Mesodermal cell (in vitro differentiated cells): ENCODE measurements around the gene AMDHD1.

Source experiments
- H3K27ac ChIP-seq: 2 replicates; pipeline ENCODE4 v1.7.0; 2013; ENCODE audit warnings: mild to moderate bottlenecking, low read depth, low read length, moderate library complexity; ENCODE audit not compliant: severe bottlenecking
- H3K36me3 ChIP-seq: 2 replicates; pipeline ENCODE4 v1.7.1; 2013; ENCODE audit warnings: mild to moderate bottlenecking, low read length, moderate library complexity; ENCODE audit not compliant: control insufficient read depth, insufficient read depth
- H3K4me1 ChIP-seq: one replicate; pipeline ENCODE4 v1.7.1; 2013; ENCODE audit warnings: mild to moderate bottlenecking, low read length; ENCODE audit not compliant: insufficient read depth, control insufficient read depth, poor library complexity, severe bottlenecking
- H3K4me3 ChIP-seq: 2 replicates; pipeline ENCODE4 v1.7.0; 2013; ENCODE audit warnings: low read length, control low read depth, mild to moderate bottlenecking; ENCODE audit not compliant: insufficient read depth, poor library complexity, severe bottlenecking; ENCODE audit errors: extremely low read depth
- H3K9me3 ChIP-seq: 2 replicates; pipeline ENCODE4 v1.7.1; 2013; ENCODE audit warnings: mild to moderate bottlenecking, low read length, moderate library complexity; ENCODE audit not compliant: control insufficient read depth
- WGBS, 2 experiments: methylation state at CpG; one replicate each; pipeline ENCODE4 v1.1.5; 2013; ENCODE audit warnings: missing lambda C conversion rate in 2 of 2; ENCODE audit not compliant: insufficient coverage in 2 of 2; 5-methylcytosine and 5-hydroxymethylcytosine counted together

Gene AMDHD1

GRCh38 chr12:96015672-96016071, 72.5 kb downstream of the AMDHD1 start:
- WGBS, 2 experiments: 72 to 94% methylated on average over 3 to 5 of the region's 5 CpGs
- H3K9me3 ChIP-seq: no peaks in the 10 kb centered on the region
- no peaks in the 10 kb centered on the region for H3K4me1 ChIP-seq
- no peak overlapping the region for H3K4me3 ChIP-seq
- H3K36me3 ChIP-seq: peaks cover 52% of the 10 kb centered on the region
- H3K27ac ChIP-seq: no peak overlapping the region
